ENCODE data around the gene RNF213. TPM values are rescaled to one million over a fixed set of nuclear protein-coding genes. Genes with fewer than 3 reads are reported as not detected.

RNF213 gene
- total RNA-seq, 3 donors from 2014 or later, result 135 to 143 (median 136) TPM

DNA sequence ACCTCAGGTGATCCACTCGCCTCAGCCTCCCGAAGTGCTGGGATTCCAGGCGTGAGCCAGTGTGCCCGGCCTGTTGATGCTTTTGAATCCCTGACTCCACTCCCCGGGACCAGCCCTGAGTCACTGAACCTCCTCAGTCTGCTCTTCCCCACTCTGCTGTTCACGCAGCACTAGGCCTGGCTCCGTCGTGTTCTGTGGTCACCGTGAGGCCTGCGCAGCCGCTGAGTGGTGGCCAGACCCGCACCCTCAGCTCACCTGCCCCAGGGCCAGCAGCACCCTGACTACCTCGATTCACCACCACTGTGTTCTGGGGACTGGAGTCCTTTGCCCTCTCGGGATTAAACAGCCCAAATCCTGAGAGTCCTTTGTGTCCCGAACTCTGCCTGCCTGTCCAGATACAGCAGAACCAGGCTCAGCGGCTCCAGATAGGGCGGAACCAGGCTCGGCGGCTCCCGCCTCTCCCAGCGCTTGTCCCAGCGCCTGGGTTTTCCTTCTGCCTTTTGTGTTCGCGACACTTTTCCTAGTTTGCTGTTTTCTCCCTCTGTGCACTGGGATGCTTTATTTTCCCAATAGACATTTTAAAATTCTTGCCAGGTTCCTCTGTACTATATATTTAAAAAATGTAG lies 95.7 kb downstream of the RNF213 start:
- H3K36me3 ChIP-seq (ENCODE audit: low read depth), result peaks cover 29% of the 10 kb centered on the region
- no peak for DNase-seq
- H3K4me1 ChIP-seq (ENCODE audit: low read depth), result no peaks in the 10 kb centered on the region
- no peaks in the 10 kb centered on the region for H3K9me3 ChIP-seq
- no peak for ATAC-seq
- intact Hi-C loops (cut with DNase I, micrococcal nuclease), result no loop called here
- TF ChIP-seq, protein P1, sequence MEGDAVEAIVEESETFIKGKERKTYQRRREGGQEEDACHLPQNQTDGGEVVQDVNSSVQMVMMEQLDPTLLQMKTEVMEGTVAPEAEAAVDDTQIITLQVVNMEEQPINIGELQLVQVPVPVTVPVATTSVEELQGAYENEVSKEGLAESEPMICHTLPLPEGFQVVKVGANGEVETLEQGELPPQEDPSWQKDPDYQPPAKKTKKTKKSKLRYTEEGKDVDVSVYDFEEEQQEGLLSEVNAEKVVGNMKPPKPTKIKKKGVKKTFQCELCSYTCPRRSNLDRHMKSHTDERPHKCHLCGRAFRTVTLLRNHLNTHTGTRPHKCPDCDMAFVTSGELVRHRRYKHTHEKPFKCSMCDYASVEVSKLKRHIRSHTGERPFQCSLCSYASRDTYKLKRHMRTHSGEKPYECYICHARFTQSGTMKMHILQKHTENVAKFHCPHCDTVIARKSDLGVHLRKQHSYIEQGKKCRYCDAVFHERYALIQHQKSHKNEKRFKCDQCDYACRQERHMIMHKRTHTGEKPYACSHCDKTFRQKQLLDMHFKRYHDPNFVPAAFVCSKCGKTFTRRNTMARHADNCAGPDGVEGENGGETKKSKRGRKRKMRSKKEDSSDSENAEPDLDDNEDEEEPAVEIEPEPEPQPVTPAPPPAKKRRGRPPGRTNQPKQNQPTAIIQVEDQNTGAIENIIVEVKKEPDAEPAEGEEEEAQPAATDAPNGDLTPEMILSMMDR (IDR thresholded peaks at IDR 0.05), result no peak
- no peak overlapping the region for H3K4me3 ChIP-seq

DNA sequence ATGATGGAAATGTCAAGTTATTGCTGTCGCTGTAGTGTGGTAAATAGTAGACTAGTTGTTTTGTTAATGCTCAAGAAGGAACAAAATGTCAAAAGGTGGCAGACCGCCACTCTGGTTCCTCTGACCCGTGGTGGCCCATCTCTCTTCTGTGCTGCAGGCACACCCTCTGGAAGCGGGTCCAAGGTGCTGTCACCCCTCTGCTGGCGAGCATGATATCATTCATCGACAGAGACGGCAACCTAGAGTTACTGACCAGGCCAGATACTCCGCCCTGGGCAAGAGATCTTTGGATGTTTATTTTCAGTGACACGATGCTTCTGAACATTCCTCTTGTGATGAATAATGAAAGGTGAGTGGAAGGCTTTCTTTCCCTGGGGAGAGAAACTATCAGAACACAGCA lies 97.5 kb downstream of the RNF213 start:
- Histone ChIP-seq H3K36me3 (ENCODE audit: low read depth) (peaks cover 28% of the 10 kb centered on the region), H3K9me3 (no peaks in the 10 kb centered on the region), H3K4me1 (ENCODE audit: low read depth) (no peaks in the 10 kb centered on the region), H3K4me3 (no peak overlapping the region)
- intact Hi-C loops (cut with DNase I, micrococcal nuclease), result no loop called here
- TF ChIP-seq, protein P1 (IDR thresholded peaks at IDR 0.05), result no peak
- ATAC-seq (no peak), DNase-seq (no peak)

DNA sequence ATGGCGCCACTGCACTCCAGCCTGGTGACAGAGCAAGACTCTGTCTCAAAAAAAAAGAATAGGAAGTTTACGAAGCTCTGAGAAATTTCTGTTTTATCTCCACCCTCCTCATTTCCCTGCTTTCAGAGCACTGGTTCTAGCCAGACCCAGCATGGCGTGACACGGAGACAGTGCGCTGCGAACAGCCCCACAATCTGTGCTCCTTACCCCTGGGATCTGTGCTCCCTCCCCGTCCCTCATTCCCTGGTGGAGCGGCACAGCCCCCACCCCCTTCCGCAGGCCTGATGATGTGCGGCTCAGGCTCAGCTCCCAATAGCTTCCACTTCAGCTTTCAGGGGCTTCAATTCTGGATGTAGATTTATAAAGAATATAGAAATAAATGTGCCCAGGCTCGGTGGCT lies 98.2 kb downstream of the RNF213 start:
- TF ChIP-seq, protein P1 (IDR thresholded peaks at IDR 0.05), result no peak
- no peaks in the 10 kb centered on the region for H3K9me3 ChIP-seq
- H3K4me1 ChIP-seq (ENCODE audit: low read depth), result no peaks in the 10 kb centered on the region
- no peak for ATAC-seq
- no peak overlapping the region for H3K4me3 ChIP-seq
- peaks cover 25% of the 10 kb centered on the region for H3K36me3 ChIP-seq (ENCODE audit: low read depth)
- no peak for DNase-seq
- intact Hi-C loops (cut with DNase I, micrococcal nuclease), result no loop called here

DNA sequence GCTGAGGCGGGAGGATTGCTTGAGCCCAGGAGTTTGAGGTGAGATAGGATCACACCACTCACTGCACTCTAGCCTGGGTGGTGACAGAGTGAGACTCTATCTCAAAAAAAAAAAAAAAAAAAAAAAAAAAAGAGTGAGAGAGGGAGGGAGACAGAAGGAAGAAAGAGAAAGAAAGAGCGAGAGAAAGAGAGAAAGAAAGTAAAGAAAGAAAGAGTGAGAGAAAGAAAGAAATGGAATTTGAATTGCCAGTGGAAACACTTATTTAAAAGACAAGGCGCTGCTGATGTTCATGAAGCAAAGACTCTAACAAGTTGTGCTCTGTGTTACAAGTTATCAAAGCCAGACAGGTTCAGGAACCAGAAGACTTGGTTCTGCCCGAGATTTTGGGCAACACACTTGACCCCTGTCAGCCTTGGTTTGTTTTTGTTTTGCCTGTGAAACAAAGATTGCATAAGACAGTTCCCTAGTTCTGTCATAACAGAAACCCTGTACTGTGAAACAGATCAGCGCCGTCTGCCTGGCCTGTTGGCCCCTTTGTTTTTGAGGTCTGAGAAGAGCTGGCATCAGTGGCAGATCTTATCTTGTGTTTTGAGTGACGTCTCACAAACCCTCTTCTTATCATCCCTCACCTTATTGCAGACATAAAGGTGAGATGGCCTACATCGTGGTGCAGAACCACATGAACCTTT lies 98.9 kb downstream of the RNF213 start:
- Histone ChIP-seq H3K36me3 (ENCODE audit: low read depth) (peaks cover 27% of the 10 kb centered on the region), H3K4me1 (ENCODE audit: low read depth) (no peaks in the 10 kb centered on the region), H3K4me3 (no peak overlapping the region), H3K9me3 (no peaks in the 10 kb centered on the region)
- TF ChIP-seq, protein P1 (IDR thresholded peaks at IDR 0.05), result no peak
- no peak for ATAC-seq
- intact Hi-C loops (cut with DNase I, micrococcal nuclease), result no loop called here
- DNase-seq, result no peak

DNA sequence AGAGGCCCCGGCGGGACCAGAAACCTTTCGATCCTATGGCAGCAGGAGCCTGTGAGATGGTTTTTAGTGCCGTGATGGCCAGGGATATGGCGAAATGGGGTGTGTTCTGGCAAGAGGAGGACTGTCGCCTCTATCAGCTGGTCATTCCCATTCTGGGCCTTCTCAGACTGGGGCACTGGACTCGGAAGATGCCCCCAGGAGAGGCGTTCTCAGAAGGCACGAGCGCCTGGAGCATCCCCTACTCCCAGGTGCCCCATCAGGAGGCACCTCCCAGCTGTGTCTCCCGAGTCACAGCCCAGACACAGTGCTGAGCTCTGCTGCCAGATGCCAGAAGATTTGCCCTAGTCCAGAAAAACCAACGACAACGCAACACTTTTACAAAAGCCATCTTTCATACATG lies 99.7 kb downstream of the RNF213 start:
- ATAC-seq, result no peak
- H3K9me3 ChIP-seq, result no peaks in the 10 kb centered on the region
- peaks cover 27% of the 10 kb centered on the region for H3K36me3 ChIP-seq (ENCODE audit: low read depth)
- H3K4me1 ChIP-seq (ENCODE audit: low read depth), result no peaks in the 10 kb centered on the region
- TF ChIP-seq, protein P1 (IDR thresholded peaks at IDR 0.05), result no peak
- no peak for DNase-seq
- intact Hi-C loops (cut with DNase I, micrococcal nuclease), result no loop called here
- no peak overlapping the region for H3K4me3 ChIP-seq
